AG04449 (cell line): ENCODE data around the gene CEP131.

ENCODE experiments used
- CTCF ChIA-PET: fragments of 350-600 bp; formaldehyde crosslinking; extraction: SDS; loops from one replicate; lab custom pipeline; 2021; ENCODE audit warnings: antibody characterized with exemption; lab: Yijun Ruan, JAX
- POLR2A ChIA-PET: fragments of 400-600, 350-600 bp; formaldehyde crosslinking; extraction: SDS; loops from one replicate; lab custom pipeline; 2020; ENCODE audit warnings: antibody characterized with exemption, inconsistent platforms; lab: Yijun Ruan, JAX
- DNase-seq: peaks from one replicate; pipeline ENCODE4 v3.0.0-alpha.2; 2010; ENCODE audit warnings: low read depth, low spot score
- H3K4me3 ChIP-seq: 2 replicates; pipeline ENCODE4 v1.5.1; 2011; ENCODE audit warnings: low read depth, mild to moderate bottlenecking, control low read depth, low read length
- CTCF ChIP-seq: IDR thresholded peaks from one replicate; pipeline ENCODE4 v1.5.1; 2011; ENCODE audit warnings: mild to moderate bottlenecking, moderate library complexity, low read length, control low read depth, inconsistent platforms; ENCODE audit not compliant: insufficient read depth; ENCODE audit errors: missing control alignments

The CEP131 gene

GRCh38 chr17:81242421-81243332, 19.9 kb upstream of the CEP131 start:
- no peak overlapping the region for H3K4me3 ChIP-seq
- DNase-seq = no peak
- ChIA-PET CTCF (interaction anchor here (0.6 to 1.5 kb wide), 4 partner anchors 99 to 358 kb away, joined by 3 to 10 read pairs (median 3); no protein-coding TSS in a partner anchor), POLR2A (no interaction called here)
- TF ChIP-seq CTCF = no peak

- POLR2A ChIA-PET = no interaction called here
- CTCF ChIA-PET = interaction anchor here (0.6 to 1.5 kb wide), 4 partner anchors 99 to 359 kb away, joined by 3 to 10 read pairs (median 3); no protein-coding TSS in a partner anchor
- TF ChIP-seq CTCF = peak; percentile 87
Observed at GRCh38 chr17:81241648-81242420, 19.1 kb upstream of the CEP131 start.

DNA sequence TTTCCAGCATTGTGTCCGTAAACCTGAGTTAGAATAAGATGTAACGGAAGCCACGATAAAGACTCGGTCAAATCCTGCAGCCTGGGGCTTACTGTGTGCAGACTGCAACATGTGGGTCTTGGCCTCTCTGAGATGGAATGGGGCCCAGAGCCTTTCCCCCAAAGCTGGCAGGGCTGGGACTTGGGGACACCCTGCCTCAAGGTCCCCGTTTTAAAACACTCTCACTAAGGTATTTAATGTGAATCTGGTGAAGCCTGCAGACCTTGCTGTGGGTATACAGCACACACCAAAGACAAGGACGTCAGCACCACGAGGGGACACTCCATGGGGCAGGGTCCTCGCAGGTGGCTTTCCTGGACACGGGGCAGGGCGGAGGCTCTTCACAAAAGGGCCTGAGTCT, 18.4 kb upstream of the CEP131 start:
- CTCF ChIA-PET = interaction anchor here (1.0 to 1.5 kb wide), 6 partner anchors 10 to 139 kb away, joined by 3 to 9 read pairs (median 4); no protein-coding TSS in a partner anchor
- DNase-seq = no peak
- POLR2A ChIA-PET = no interaction called here
- H3K4me3 ChIP-seq = no peak overlapping the region
- no peak for TF ChIP-seq CTCF

More at GRCh38 chr17:81241648-81242420, 19.1 kb upstream of the CEP131 start:
- no peak for DNase-seq
- H3K4me3 ChIP-seq = no peak overlapping the region

GRCh38 chr17:81240761-81241160, 18.0 kb upstream of the CEP131 start:
- DNase-seq = no peak
- TF ChIP-seq CTCF = no peak
- CTCF ChIA-PET = interaction anchor here (1.0 to 1.5 kb wide), 7 partner anchors 10 to 252 kb away, joined by 3 to 9 read pairs (median 4); no protein-coding TSS in a partner anchor
- peak overlapping the region; percentile 18; the same call in 1 of the 2 replicates for H3K4me3 ChIP-seq
- POLR2A ChIA-PET = no interaction called here

DNA sequence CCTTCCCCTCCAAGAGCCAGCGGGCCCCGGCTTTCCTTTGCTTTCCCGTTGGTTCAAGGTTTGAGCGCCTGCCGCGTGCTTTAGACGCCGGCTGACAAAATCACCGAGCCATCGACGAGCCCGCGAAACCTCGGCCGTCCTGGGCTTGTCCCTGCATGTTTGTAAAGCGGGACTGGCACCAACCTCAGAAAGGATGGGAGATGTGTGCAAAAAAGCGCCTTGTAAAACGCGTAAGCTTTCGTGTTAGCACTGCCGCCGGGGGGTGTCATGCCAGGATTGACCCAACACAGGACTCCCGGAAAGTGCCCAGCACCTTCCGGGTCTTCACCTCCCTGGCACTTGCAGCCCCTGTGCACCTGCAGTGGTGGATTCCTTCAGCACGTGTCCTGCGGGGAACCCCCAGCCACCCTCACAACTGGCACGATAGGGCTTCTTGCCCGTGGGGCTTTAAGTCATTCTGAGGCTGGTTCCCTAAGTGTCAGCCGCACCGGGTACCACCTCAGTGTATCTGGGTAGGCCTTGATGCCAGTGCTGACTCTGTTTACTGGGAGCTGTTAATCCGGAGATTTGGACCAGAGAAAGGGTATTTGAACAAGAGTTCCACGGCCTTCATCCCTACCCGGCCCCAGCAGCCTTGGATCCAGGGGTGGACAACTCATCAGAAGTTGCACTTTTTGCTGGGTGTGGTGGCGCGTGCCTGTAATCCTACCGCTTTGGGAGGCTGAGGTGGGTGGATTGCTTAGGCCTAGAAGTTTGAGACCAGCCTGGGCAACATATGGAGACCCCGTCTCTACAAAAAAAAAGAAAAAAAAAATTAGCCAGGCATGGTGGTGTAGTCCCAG, 17.2 kb upstream of the CEP131 start:
- DNase-seq = no peak
- POLR2A ChIA-PET = interaction anchor here (0.6 to 1.1 kb wide), 4 partner anchors 99 to 272 kb away, joined by 3 to 4 read pairs (median 3); partner anchors contain the start of gene ACTG1
- H3K4me3 ChIP-seq = peak overlapping the region; percentile 75
- CTCF ChIA-PET = interaction anchor here (0.7 to 1.8 kb wide), 11 partner anchors 11 to 251 kb away, joined by 3 to 13 read pairs (median 4); no protein-coding TSS in a partner anchor
- TF ChIP-seq CTCF = no peak
